Cardiac ventricle fibroblast (primary cell): ENCODE results near the gene TIPARP. TPM values are rescaled to one million over a fixed set of nuclear protein-coding genes. Genes with fewer than 3 reads are reported as not detected.

Experiments
- total RNA-seq: library from RNA; depleted of rRNA; stranded (reverse); fragments of >200 nt; gene quantifications from 2 replicates; pipeline ENCODE4 v1.2.3, GENCODE V29; 2015

TIPARP gene, protein sequence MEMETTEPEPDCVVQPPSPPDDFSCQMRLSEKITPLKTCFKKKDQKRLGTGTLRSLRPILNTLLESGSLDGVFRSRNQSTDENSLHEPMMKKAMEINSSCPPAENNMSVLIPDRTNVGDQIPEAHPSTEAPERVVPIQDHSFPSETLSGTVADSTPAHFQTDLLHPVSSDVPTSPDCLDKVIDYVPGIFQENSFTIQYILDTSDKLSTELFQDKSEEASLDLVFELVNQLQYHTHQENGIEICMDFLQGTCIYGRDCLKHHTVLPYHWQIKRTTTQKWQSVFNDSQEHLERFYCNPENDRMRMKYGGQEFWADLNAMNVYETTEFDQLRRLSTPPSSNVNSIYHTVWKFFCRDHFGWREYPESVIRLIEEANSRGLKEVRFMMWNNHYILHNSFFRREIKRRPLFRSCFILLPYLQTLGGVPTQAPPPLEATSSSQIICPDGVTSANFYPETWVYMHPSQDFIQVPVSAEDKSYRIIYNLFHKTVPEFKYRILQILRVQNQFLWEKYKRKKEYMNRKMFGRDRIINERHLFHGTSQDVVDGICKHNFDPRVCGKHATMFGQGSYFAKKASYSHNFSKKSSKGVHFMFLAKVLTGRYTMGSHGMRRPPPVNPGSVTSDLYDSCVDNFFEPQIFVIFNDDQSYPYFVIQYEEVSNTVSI
- 12.5 and 13.5 TPM in 2 replicates for total RNA-seq

GRCh38 chr3:156674046-156674910, at the start of gene TIPARP:
Gene TIPARP, plus strand, starts transcription at chr3:156674590. Its CDS starts 3,108 bp downstream, at chr3:156677698.

Other genes starting within 250 kb of the TIPARP start
- 149 and 156 TPM in 2 replicates for gene SSR3, start 119.5 kb upstream of the TIPARP start, total RNA-seq
- 0.37 and 0.88 TPM in 2 replicates for gene LEKR1, start 151.8 kb downstream of the TIPARP start, total RNA-seq